HUDEP-2 (cell line): ENCODE data around the gene MICU2.

Experiments used
- DNase-seq, 76 experiments: peaks; one replicate each; lab custom pipeline; 2025; ENCODE audit not compliant: unreplicated experiment in 76 of 76; lab: John Stamatoyannopoulos, UW

MICU2 gene, protein sequence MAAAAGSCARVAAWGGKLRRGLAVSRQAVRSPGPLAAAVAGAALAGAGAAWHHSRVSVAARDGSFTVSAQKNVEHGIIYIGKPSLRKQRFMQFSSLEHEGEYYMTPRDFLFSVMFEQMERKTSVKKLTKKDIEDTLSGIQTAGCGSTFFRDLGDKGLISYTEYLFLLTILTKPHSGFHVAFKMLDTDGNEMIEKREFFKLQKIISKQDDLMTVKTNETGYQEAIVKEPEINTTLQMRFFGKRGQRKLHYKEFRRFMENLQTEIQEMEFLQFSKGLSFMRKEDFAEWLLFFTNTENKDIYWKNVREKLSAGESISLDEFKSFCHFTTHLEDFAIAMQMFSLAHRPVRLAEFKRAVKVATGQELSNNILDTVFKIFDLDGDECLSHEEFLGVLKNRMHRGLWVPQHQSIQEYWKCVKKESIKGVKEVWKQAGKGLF

DNA sequence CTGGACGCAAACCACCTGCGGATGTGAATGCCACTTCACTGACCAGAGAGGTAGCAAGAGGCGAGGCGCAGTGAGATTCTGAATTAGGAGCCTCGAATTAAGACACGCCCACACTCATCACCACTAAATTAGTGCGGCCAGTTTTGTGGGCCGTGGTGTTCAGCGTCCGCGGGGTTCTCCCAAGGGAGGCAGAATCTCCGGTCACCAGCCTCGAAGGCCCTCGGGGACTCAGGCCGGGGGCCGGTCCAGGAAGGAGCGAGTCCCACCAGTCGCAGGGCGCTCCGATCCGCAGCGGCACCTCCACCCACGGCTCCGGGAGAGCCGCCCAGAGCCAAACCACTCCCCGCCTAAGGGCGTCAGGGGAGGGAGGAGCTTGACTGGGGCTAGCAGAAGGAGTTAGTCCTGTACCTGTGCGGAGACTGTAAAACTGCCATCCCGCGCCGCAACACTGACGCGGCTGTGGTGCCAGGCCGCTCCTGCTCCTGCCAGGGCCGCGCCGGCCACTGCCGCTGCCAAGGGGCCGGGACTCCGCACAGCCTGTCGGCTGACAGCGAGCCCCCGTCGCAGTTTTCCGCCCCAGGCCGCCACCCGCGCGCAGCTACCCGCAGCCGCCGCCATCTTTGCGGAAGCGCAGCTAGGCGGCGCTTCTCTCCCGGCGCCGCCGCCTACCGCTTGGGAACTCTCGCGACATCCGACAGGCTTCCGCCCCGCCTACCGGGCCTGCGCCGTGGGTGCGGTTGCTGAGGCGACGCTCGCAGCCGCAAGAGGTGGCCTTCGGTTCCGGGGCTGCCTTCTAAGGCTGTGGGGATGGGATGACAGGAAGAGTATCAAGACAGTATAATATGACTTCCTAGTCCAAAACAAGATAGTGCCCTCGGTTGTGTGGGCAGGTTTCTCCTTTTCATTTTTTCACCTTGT is at the start of gene MICU2:
Gene MICU2 (minus strand): TSS at position 640 of the 918 bp plus-strand sequence. CDS start 22 bp downstream, at position 618.
- peak; percentile 43 to 95 (median 89) for DNase-seq

DNA sequence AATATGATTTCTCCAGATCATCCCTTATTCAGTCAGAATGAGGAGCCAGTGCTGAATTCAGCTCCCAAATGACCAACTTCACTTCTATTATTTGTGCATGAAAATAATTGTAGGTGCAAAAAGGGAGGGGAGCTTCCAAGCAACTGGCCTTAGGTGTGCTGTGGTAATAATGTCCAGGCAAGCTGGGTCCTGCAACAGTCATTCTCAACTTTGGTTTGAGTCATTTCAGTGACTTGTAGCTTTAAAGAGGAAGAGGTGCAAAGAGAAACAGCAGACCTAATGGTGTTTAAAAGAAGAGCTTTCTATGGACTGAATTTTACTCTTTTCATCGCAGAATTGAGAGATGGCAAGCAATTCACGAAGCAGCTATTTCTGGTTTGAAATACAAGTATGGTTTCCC is 37.7 kb upstream of the MICU2 start:
- DNase-seq, result no peak

DNA sequence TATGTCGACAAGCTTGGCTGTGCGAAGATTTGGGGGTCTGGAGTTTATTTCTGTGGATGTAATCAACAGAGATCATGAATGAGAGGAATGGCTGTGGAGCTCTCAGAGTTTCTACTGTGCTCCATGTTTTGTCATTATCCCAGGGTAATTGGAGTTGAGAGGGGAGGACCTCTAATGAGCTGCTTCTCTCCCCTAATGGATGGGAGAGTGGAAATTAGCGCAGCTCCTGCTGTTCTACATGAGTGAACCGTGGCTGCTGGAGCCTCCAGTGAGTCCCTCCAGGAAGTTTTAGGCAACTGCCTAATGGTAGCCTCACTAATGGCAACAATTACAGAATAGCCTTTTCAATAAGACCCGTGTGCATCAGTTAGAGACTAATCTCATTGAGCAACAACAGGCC is 35.6 kb upstream of the MICU2 start:
- DNase-seq, result no peak

DNA sequence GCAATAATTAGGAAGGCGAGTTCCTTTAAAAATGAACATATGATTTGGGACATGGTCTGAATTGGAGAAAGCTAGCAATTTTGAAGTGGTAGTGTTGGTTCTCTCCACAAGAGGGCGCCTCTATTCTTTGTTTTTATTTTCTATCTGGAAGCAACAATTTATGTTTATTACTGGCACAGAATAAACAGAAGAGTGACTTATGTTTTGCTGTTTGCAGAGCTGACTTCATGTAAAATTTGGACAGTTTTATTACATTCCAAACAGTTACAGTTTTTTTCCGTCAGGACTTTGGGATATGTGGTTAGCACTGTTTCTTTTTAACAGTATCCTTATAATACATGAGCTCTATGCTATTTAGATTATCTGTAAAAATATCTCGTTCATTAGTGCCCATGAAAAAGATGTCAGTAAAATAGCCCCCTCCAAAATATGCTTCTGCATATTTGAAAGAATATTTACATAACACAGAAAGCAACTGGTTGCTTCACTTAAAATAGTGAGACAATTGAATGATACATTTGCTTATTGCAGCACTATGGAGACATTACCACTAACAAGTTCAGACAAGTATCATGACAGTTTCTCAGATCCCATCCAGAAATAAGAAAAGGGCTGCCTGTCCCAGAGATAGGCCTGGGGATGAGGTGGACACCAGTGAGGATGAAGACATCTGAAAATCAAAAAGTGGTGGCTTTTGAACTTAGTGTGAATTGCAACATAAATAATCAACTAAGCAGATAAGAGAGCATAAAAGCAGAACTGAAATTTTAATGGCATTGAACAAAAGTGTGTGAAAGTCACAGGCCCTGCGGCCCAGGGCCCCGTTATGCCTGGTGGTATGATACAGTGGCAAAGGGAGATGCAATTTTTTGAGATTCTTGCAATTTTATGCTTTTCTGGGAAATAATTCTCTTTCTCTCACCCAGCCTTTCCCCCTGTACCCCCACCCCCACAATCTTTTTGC is 34.6 kb upstream of the MICU2 start:
- DNase-seq, result peak in 26 of 76 experiments; percentile 1 to 49 (median 18)

DNA sequence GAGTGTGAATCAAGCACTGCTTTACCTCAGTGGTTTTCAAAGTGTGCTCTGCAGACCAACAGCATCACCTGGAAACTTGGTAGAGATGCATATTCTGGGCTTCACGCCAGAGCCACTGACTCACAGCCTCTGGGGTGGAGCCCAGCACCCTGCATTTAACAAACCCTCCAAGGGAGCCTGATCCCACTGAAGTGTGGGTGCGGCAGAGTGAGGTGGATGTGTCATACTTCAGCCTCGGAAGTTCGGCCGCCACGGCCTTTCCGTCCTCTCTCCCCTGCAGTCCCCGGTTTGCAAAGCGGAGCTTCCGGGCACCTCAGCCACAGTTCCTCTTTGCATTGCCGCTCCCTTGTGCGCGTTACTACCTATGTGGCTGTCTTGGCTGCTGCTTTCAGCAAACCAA is 33.3 kb upstream of the MICU2 start:
- DNase-seq, result peak in 69 of 76 experiments; percentile 6 to 85 (median 59)

DNA sequence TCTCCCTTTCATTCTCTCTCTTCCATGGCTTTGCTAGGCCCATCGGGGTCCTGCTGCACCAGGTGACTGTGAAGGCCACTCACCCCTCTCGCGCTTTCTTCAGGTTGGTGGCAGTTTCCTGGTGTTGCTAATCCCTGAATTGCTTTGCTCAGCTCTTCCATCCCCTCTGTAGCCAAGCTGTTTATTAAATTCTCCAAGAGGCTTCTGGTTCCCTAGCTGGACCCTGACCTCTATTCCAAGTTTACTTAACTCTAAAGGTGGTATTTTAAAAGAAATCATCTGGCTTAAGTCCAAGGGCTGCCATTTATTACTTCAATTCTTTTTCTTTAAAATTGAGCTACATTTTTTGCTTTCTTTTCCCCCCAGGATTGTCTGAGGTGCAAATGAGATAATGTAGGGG is 32.7 kb upstream of the MICU2 start:
- no peak for DNase-seq

DNA sequence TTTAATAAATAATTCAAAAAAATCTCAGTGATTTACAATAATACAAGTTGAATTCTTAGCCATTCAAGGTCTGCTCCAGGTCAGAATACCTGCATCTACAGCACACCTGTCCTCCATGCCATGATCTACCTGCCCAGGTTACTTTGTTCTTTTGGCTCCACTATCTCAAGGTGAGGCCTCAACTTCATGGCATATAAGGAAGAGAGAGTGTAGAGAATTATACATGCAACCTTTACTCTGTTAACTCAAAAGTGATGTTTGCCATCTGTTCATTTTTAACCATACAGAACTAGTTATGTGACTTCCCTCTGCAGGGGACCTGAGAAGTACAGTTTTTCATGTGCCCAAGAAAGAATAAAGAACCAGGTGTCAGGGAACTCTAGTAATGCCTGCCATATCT is 28.2 kb upstream of the MICU2 start:
- no peak for DNase-seq

DNA sequence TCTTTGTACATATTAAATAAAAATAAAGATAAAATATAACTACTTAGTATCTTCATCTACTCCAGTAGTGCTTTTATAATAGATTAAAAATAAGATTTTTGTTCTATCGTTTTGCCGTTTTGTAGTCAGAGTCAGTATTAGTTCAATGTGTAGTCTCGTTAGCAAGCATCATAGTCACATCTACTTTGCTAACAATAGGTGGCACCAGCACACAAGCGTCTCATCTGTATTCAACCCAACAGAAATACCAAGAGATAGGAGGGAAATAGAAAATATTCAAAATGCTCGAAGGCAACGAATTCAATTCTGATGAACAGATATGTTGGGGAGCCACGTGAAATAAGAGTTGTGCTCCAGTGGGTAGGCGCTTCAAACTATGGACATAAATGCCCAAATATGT is 21.4 kb upstream of the MICU2 start:
- peak in 30 of 76 experiments; percentile 0 to 53 (median 24) for DNase-seq

DNA sequence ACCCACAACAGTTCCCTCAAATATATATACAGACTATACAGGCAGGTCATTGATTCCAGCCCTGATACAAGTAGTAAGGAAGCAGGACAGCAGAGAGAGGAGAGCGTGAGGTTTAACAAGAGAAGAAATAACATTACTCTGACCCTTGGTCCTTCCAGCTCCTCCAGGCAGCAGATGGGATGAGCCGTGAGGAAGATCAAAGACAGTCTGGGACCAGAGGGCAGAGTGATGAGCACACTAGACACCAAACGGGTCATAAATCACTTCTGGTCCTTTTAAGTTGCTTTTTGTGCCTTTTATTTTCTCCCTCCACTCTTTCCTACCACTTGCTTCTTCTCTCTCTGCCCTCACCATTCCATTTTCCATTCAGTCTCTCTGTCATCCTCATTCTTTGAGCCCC is 16.9 kb upstream of the MICU2 start:
- no peak for DNase-seq

DNA sequence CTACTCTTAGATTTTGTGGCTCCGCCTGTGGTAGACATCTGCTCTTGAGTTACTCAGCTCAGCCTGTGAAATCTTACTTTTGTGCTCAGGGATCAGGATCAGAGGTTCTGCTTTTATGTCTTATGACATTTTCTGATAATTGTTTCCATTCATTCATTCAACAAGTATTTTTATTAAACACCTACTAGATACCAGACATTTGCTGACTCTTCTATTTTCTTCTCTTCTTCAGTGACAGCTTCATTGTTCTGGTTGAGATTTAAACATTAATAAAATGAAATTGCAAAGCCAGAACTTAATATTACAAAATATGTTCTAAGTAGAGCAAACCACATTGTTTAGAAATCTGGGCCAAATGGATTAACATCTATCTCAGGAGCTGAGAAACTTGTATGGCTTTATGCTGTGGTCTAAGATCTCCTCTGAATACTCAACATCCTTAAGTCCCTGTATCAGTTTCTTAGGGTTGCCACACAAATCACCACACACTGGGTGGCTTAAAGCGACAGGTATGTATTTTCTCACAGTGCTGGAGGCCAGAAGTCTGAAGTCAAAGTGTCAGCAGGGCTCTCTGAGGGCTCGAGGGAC is 15.8 kb upstream of the MICU2 start:
- no peak for DNase-seq

DNA sequence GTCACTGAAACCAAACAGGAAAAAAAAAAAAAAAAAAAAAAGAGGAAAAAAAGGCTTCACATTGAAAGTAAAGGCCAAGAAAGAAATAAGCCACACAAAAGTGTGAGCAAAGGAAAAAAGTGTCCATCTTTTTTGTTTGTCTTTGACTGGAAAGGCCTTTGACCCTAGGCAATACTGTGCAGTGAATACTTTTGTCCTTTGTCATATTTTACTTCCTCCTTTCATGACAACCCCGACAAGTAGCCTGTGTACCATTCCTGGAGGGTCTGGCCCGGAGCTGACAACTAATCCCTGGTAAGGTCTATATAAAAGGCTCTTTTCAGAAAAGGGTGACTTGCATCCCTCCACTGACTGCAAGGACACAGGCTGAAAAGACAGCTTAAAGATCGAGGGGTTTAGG is 12.9 kb upstream of the MICU2 start:
- DNase-seq, result no peak

DNA sequence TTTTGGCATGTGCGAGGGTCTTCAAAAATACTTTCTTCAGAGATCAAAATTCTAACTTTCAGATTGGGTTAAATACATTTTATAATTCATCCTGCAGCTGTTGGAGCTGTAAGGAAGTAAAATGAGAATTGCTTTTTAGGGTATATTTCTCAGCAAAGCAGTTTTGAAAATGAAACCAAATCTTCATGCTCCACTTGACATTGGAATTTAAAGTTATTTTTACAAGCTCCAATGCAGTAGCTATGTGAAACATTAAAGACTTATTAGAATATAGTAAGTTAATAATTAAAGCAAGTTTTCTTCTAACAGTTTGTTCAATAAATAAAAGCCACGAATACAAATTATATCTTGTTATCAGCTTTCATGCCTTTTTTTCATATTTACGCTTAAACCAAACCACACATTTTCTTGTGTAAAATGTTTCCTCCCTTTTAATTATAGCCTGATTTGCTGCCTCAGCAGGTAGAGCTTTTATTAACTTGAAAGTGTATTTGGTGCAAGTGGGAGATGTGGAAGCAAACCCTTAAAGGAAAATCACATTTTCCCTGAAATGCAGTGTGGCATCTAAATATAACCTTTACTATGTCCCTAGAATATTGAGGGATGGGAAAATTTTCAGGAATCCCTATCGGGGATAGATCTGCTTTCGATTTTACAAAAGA is 12.4 kb upstream of the MICU2 start:
- DNase-seq, result no peak

DNA sequence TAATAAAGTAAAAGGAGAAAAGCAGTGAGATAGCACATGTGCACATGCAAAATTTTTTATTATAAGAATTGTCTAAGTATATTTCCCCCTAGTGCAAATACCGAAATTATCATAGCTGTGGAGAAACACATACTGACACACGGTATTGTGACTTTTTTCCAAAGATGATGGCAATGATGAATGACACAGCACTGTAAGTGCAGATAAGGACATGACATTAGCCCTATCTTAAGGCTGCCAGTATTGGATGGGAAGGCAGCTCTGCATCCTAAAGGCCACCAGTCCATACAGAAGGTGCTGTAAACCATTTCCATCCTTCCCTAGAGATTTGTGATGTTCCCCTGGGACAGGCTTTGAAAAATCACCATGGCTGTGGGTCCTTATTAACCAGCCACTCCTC is 11.5 kb upstream of the MICU2 start:
- peak in 39 of 76 experiments; percentile 3 to 70 (median 32) for DNase-seq

DNA sequence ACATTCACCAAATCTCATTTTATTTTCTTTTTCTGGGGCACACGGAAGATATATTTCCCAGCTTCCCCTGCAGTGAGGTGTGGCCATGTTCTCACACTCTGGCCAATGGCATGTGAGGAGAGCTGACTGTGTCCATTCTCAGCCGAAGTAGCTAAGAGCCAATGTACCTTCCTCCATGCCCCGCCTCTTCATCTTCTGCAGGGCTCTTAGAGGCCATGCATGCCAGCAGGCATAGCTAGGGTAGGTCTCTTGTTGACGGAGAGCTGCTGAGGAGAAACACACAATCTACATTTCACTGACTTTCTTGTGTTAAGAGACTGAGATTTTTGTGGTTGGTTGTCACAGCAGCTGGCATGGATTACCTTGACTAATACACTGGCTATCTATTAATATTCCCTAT is 9.8 kb upstream of the MICU2 start:
- DNase-seq, result no peak

DNA sequence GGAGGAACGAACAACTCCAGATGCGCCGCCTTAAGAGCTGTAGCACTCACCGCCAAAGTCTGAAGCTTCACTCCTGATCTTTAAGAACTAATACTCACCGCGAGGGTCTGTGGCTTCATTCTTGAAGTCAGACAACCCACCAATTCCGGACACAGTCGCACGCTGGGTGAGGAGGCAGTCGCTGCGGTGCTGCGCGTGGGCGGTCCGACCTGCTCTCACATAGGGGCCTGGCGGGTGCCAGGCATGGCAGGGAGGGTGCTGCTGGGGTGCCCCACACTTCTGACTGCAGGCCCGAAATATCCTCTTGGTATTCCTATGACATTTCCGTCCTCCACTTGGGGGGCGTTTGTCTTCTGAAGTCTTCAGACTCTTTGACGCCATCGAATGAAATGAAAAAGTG is 7.4 kb upstream of the MICU2 start:
- no peak for DNase-seq

DNA sequence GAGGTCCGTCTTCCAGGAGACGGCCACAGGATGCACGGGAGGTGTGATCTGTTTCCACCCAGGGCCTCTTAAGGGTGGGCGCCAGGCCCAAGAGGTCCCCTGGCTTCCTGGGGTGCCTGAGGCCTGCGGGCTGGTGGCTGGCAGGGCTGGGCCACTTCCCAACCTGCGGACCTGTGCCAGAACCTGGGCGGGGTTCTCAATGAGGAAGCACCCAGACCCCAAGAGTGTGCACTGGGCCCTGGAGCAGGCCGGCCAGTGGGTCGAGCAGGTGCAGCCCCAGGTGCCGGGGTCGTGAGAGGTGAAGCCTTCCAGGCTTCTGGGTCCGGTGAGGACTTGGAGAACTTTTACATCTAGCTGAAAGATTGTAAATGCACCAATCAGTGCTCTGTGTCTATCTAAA is 6.7 kb upstream of the MICU2 start:
- DNase-seq, result no peak

DNA sequence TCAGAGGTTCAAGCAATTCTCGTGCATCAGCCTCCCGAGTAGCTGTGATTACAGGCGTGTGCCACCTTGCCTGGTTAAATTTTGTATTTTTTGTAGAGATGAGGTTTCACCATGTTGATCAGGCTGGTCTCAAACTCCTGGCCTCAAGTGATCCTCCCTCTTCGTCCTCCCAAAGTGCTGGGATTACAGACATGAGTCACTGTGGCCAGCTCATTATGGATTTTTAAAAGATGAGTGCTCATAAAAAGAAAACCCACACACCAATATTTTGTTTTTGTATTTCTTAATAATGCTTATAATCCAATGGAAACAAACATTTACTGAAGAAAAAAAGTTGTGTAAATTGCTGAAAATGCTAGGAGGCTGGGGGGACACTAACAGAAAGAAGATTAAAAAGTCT is 5.0 kb upstream of the MICU2 start:
- no peak for DNase-seq

DNA sequence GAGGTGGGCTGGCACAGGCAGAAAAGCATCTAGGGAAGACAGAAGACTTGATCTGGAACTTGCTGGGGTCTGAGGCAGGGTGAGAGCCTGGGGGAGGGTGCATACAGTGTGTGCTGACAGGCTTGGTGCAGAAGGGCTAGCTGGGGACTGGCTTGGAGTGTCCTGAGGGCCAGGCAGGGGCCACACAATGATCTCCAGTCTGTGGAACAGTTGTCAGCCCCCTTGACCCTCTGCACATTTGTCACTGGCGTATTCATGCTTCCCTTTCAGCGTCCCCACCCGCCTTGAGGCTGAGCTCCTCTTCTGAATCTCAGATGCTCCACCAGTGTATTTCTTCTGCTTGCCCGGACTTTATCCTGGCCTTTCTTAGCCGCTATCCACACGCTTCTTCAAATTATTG is 2.8 kb upstream of the MICU2 start:
- no peak for DNase-seq

DNA sequence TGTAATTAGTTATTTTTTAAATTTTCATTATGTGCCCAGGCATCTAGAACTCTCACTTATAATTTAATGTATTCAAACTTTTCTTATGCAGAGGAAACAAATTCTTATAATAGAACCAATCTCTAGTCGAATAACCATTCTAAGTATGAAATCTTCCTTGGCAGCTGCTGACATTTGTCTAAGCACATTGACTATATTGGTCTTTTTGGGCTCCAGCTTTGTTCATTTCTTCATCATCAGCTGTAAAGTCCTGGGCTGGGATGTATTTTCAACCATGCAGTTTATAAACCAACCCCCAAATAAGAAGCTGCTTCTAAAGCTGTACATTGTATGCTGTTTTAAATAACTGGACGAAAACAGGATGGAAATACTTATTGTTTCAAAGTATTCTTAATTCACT is 2.3 kb upstream of the MICU2 start:
- no peak for DNase-seq

DNA sequence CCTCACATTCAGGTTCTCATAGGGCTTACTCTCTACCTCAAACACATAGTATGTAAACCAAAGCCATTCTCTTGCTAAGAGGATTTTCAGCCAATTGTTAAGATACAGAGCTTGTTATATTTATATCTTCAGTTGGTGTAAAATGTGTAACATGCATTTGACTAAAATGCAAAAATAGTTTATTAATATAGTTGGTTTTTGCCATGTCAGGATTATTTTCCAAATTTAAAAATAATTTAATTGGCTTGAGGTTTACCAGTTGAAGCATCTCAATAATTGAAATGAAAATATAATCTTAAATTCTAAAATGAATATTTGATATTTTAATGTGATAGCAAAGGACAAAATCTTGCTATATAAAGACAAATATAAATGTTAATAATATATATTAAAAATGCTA is 7.2 kb downstream of the MICU2 start:
- no peak for DNase-seq
